Measurements from ENCODE around the gene AK8.
A peak's percentile ranks its signal among the peaks of the same experiment; 100 is the strongest.

Gene AK8

DNA sequence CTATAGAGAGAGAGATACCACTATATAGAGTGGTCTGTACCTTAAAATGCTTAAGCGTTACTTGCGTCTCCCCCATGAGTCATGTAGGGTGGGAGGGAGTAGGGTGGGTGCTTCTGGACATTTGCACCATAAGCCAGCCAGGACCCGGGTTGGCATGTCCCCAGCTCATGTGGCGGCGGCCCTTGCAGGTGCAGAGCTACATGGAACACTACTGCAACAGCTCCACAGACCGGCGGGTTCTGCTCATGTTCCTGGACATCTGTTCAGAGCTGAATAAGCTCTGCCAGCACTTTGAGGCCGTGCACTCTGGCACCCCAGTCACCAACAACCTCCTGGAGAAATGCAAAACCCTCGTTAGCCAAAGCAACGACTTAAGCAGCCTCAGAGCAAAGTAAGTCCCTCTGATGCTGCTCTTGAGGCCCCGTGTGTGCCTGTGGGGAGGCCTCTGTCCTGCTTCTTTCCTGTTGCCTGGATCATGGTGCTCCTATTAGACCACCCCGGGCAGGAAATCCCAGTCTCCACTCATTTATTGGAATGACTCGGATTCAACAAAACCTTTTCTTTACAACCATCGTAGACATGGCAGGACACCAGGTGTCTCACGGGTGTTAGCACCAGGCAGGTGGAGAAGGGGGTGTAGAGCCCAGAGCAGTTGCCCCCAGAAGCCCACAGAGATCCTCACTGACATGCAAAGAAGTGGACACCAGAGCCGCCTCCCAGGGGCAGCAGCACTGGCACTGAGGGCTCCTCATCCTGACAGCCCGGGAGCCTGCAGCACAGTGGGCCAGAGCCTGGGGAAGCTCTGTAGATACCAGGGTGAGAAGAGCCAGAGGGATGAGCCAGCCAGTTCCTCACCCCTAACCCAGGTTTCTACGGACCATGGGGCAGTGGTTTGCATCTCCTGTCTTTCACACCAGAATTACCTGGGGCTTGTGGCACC lies 9.4 kb upstream of the AK8 start:
- DNase-seq = no peak

DNA sequence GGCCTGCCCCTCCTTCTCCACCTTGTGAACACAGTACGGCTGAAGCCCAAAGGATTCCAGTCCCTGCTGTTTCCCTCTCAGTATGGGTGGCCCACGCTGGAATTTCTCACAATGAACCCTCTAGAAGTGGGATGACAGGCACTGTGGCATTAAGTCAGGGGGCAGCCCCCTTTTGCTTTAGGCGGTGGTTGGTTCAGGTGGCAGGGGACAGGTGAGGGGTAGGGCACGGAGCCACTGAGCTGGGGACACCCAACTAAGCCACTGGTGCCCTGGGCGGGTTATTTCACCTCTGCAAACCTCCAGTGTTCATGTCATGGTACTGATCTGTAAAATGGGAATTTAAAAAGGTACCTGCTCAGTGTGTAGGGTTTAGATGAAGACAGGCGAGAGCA lies 8.2 kb upstream of the AK8 start:
- no peak for DNase-seq

DNA sequence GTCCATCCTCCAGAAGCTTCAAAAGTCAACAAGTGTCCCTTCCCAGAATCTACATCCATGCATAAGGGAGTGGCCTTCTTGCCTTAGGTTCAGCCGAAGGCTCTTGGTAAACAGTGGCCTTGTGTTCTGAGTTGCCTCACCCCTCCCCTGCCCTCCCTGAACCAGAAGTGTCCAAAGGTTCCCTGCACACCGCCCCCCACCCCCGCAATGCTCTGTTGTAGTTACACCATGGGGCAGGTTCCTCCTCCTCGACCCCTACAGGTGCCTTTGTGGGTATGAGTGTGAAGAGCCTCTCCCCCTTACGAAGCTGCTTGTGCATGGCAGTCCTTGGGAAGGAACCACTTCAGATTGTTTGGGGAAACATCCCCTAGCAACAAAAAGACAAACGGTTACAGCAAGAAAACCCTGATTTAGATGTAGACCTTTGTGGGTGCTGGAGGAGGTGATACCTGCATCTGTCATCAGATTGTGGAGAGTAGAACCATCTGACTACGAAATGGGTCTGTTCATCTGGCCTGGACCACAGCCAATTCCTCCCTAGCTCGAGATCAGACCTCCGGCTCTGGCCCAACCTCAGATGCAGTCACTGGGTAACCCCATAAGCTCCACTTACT lies 7.7 kb upstream of the AK8 start:
- DNase-seq = no peak

DNA sequence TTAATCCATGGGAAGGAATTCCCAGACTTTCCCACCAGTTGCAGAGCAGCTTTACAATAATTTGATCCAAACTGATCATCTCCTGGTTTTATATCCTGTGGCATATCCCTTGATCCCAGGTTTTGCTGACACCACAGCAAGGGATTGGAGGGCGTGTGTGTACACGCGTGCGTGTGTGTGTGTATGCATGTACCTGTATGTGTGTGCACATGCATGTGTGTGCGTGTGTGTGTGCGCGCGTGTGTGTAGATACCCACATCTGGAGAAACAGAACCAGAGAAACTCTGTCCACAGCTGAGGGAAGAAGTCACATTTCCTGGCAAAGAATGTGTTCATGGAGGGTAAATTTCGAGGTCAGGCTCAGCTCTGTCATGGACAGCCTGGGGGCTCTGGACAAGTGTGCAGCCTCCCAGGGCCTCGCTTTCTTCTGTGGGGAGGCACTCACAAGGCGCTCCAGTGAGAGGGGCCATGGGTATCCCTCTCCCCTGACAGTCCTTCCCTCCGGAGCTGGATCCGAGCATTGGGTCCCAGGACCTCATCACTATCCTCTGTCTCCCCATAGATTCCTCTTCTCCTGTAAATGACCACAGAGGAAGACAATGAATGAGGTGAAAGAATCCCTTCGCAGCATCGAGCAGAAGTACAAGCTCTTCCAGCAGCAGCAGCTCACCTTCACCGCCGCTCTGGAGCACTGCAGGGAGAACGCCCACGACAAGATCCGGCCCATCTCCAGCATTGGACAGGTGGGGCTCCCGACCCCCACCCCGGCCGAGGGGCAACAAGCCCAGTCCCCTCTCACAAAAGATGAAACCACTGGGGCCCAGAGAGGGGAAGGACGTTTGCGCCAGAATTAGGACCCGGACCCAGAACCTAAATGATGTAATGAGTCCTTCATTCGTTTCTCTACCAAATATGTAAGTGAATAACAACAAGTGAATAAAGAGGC lies 5.5 kb upstream of the AK8 start:
- DNase-seq = no peak

DNA sequence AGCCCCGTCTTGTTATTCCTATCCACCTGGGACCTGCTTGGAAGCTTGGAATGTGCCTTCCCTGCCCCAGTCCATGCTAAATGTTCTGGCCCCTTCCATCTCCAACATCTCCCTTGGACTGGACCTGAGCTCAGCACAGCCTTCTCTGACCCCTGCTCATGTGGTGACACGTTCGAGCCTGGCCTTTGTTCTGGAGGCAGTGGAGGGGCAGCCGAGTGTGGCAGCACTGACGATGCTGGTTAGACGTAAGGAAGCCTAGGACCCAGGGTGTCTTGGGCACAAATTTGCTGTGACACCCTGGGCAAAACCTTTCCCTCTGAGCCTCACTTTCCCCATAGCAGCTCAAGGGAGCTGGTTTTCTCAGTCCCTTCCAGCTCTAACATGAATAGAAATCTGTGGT lies 4.5 kb upstream of the AK8 start:
- DNase-seq = no peak

DNA sequence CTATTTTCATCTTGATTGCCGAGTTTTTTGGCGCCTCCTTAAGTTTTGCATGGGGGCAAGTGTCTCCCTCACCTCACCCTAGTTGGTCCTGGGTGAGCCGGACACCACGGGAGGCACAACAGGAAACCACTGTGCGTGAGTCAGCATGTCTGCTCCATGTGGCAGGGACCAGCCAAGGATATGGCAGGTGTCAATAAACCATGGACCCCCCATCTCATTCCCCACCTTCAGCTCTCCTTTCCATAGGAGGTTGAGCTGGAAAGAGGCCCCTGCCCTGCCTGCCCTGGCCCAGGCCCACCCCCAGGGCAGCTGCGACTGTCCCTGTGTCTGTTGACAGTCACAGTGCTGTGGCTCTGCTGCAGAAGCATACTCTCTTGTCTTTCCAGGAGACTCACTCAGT lies 3.7 kb upstream of the AK8 start:
- DNase-seq = no peak

DNA sequence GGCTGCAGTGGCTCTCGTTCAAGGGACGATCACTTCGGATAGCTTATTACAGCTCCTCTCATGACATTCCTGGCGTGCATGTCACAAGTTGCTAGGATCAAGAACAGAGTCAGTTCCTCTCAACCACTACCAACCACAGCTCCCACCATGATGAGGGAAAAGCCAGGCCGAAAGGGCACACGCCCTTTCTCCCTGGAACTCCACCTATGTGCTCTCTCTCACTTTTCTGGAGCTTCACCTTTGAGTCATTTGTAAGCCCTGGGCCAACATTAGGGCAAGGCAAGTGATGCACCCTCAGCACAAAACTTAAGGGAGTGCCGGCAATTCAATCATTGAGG lies 2.2 kb upstream of the AK8 start:
- no peak for DNase-seq

DNA sequence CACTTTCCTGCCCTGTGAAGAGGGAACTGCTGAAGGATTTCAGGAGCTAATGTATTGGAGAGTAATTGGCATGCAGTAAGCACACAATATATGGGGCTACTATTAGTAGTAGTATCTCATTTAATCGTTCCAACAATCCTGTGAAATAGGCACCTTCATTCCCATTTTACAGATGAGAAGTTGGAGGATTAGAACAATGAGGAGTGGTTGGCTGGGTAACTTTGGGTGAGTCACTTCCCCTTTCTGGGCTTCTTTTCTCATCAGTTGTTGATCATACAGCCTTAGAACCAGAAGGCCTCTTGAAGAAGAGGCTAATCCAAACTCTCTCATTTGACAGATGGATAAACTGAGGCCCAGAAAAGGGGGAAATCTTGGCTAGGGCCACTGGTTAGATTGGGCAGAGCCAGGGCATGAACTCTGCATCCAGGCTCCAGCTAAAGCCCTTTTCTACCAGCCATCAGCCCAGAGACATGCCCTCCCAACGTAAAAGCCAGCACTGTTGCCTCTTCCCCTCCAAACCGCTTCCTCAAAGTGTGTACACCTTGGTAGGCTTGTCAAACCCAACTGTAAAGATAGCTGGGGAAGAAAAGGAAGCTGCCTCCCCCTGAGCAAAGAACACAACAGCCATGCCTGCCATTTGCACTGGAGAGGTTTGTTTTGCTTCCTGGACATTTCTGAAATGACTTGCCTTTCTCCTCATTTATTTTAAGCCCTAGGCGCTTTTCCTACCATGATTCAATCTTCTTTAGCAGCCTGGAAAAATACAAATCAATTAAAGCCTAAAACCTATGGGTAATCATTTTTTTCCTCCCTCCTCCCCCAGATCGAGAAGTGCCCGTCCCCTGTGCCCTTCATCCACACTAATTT lies 1.6 kb upstream of the AK8 start:
- DNase-seq = no peak

DNA sequence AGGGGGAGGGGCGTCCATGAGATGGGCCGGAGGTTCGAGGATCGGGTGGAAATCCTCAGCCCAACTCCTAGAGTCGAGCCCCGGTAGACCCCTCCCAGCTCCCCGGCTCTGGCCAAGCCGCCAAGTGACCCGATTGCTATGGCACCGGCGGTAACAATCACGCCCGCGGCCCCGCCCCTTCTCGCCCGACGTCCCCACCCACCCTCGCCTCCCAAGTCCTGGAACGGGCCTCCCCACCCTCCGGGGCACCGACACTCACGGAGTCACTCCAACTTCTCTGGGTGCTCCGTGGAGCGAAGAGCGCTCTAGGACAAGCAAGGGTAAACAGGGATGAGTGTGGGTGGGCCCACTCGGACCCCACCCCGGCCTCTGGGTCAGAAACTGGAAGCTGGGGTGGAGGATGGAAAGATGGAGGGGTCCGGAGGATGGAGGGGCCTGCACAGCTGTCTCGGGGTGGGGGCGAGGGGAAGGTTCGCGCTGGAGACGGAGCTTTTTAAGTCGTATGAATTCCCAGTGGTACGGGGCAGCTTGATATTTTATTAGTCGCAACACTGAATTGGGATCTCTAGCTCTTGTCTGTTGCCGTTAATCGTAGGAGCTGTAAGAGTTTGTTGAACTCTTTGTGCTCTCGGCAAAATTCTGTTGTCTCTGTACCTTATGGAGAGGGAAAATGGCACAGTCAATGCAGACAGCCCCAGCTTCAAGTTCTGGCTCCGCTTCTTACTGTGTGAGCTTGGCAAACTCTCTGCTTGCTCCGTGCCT lies 792 bp upstream of the AK8 start, which contains the start of gene SPACA9:
TSS of gene SPACA9 (plus strand) at position 204 of the 762 bp plus-strand sequence. CDS start 5,050 bp downstream, outside the sequence.
- peak; percentile 17 for DNase-seq

DNA sequence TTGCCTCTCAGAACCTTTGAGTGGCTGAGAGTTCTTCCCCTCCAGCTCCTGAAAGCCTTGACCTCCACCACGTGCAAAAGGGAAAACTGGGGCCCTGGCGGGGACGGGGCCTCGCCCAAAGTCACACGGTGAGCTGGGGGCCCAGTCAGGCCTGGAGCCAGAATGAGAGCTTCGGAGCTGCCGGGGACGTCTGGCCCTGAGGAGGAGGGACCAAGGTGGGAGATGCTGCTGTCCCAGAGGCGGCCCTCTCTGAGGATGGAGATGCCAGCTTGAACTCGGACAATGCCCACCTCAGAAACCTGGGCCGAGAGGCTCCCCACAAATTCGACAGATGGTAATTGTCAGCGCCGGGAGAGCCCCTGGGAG lies 643 bp downstream of the AK8 start:
- DNase-seq = no peak

DNA sequence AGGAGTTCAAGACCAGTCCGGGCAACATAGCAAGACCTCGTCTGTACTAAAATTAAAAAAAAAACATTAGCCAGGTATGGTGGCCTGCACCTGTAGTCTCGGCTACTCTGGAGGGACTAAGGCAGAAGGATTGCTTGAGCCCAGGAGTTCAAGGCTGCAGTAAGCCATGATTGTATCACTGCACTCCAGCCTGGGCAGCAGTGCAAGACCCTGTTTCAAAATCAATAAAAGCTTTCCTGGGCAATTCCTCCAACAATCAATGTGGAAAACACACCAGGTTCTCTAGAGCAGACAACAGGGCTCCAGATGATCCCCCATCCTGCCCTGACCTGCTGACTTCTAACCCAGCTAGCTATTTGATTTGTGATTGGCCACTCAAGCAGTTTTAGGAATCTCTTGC lies 1.2 kb downstream of the AK8 start:
- no peak for DNase-seq

DNA sequence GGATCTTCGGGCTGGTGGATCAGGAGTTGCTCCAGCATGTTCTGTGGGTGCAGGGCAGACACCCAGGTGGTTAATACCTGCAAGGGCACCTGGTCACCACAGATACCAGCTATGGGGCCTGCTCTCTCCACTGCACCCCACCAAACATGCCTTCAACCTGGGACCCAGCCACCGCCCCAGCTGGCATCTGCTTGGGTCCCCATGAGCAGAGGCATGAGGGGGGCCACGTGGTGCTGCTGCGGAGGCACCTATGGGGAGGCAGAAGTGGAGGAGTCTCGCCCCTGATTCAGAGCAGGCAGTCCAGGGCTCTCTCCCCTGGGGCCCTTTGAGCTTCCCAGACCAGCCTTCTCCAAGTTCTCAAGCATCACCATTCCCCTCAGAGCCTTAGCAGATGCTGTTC lies 2.9 kb downstream of the AK8 start:
- no peak for DNase-seq

DNA sequence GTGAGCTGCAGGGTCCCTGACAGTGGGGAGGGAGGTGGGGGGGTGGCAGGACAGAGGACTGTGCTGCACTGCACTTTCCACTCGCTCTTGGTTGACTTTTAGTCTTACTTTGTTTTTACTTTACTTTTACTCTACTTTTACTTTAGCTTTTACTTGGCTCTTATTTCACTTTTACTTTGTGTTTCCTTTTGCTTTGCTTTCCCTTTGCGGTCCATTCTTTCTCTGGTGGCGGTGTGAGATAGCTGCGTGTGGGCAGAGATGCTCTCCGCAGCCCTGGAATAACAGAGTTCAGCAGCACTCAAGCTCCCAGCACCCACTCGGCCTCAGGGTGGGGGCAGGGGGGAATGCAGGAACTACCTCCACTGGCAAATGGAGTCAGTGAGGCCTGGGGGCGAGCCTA lies 4.7 kb downstream of the AK8 start:
- no peak for DNase-seq

DNA sequence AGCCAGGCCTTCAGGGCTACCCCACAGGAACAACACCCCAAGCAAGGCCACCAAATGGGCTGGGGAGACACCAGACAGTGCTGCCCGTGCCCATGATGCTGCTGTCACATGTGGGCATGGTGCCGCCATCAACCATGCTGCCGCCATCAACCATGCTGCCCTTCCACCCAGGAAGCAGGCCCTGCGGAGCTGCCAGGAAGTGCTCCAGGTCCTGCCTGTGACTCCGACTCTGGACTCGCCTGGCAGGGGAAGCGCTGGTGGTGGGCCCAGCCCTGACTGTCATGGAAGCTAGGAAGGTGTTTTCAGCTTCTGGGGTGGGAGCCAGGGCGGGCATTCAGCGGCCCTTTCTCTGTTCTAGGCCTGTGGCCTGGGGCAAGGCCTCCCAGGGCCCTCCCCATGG lies 8.8 kb downstream of the AK8 start:
- DNase-seq = no peak

DNA sequence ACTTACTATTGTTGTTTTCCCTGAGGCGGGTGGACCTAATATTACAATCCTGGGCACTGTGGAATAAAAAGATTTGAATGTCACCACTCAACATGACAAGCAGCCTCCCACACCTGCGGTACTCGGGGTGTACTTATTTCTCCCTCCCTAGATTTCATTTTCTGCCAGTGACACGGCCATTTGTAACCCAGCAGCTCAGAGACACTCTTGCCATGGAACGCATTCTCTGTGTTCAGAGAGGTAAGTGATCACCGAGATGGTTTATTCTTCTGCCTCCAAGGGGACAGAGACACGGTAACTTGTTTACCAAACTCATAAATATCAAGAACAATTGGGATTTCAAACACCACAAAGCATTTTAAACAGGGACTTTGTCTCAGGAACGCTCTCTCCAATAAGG lies 11.2 kb downstream of the AK8 start:
- no peak for DNase-seq

DNA sequence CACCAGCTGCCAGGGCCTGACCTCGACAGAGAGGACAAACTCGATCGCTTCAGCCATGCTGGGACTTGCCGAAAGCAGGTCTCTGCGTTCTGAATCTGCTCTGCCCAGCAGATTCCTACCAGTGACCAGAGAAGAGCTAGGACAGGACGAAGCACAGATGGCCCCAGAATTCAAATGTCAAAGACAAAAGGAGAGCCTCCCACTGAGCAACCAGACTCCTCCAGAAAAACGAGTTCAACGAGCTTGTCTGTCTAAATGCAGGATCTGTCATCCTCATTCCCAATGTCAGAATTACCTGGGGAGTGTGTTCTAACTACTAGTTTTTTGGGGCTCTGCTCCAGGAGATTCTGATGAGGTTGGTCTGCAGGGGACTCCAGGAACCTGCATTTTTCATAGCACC lies 13.4 kb downstream of the AK8 start:
- no peak for DNase-seq

DNA sequence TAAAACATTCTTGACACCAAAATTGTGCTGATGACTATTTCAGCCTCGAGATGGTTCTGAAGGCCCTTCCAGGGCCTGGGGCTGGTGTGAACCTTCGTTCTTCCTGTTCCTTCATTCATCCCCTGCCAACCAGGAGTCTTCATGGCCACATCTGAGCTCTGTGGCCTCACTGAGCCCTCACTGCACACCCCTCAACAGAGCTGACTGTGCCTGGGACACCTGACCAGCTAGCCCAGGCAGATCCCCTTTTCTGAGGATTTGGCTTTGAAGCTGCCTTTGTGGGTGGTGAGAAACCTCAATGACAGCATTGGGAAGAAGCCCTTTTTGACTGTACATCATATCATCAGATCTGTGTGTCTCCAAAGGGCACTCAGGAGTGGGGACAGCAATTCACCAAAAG lies 13.8 kb downstream of the AK8 start:
- DNase-seq = no peak

DNA sequence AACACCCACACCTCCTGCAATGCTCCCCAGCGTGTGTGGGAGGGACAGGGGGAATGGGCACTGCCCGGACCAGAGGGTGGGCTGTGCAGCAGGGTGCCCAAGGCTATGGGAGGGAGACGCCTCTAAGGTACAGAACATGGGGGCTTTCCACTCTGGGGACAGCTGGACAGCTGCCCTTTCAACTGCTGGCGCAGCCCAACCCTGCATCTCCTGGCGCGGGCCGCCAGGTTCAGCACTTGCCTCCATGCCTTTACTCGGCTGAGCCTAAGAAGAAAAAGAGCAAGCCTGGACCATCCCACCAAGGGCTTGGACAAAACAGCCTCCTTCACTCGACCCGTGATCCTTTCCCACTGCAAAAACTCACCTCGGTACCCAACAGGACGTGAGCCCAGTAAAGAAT lies 15.0 kb downstream of the AK8 start:
- no peak for DNase-seq

DNA sequence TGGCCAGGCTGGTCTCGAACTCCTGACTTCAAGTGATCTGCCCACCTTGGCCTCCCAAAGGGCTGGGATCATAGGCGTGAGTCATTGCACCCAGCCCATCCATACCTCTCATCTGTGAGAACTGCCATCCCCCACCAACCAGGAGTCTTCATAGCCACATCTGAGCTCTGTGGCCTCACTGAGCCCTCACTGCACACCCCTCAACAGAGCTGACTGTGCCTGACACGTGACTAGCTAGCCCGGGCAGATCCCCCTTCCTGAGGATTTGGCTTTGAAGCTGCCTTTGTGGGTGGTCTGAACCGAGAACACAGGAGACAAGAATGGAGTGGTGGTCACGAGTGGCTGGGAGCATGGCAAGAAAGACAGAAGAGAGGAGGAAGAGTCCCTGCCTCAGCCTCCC lies 15.6 kb downstream of the AK8 start:
- no peak for DNase-seq

DNA sequence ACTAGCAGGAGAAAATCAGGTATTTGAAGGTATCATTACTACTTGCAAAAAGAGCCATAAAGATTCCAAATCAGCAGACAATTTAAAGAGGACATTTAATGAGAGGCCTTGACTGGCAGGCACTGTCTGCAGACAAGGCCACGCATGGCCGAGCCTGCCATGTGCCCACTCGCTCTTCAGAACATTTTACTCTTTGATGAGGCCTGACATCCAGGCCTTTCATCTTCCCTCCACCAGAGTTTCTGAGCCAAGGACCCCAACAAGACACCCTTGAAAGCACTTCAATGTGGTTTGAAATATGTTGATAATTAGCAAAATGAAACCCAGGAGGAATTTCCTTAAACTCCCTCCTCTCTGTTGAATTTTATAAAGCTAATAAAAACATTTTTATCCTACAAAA lies 16.4 kb downstream of the AK8 start:
- no peak for DNase-seq

DNA sequence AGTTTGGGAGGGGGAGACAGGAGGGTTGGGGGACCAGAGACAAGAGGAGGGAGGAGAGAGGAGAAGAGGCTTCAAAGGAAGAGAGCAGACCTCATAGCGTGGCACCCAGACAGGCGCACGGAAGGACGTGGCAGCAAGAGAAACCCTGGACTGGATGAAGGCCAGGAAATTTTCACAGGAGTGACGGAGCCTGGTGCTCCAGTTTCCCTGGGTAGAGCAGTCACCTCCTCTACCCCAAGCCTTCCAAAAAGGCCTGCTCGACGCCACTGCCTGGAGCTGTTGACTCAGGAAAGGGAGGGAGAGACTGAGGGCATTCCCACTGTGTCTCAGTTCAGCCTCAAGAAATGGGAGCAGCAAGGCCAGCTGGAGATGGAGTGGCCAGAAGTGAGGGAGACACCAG lies 19.3 kb downstream of the AK8 start:
- DNase-seq = no peak

Data from NCI-H1436 (cell line).